Measurements from ENCODE around the gene TEX29. TPM values are rescaled to one million over a fixed set of nuclear protein-coding genes. Genes with fewer than 3 reads are reported as not detected.

Gene TEX29
- total RNA-seq, 1 donor from 2014 or later: 0.70 TPM

DNA sequence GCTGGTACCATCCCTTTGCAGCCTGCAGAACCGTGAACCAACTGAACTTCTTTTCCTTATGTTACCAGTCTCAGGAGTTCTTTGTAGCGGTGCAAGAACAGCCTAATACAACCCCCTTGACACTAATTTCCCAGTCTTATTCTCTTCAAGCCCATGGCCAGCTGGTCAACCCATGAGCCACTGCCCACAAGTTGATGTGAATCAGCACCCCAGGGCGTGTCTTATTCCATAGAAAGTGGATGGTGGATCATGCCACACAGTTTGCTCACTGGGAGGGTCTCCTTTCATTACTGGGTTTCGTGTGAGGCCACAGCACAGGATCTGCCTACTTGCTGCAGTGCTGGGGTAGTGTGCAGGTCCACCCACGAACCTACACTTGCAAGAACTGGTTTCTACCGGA, 27.0 kb downstream of the TEX29 start:
- TF ChIP-seq, protein P1, sequence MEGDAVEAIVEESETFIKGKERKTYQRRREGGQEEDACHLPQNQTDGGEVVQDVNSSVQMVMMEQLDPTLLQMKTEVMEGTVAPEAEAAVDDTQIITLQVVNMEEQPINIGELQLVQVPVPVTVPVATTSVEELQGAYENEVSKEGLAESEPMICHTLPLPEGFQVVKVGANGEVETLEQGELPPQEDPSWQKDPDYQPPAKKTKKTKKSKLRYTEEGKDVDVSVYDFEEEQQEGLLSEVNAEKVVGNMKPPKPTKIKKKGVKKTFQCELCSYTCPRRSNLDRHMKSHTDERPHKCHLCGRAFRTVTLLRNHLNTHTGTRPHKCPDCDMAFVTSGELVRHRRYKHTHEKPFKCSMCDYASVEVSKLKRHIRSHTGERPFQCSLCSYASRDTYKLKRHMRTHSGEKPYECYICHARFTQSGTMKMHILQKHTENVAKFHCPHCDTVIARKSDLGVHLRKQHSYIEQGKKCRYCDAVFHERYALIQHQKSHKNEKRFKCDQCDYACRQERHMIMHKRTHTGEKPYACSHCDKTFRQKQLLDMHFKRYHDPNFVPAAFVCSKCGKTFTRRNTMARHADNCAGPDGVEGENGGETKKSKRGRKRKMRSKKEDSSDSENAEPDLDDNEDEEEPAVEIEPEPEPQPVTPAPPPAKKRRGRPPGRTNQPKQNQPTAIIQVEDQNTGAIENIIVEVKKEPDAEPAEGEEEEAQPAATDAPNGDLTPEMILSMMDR (IDR thresholded peaks at IDR 0.05): no peak
- peaks cover 10% of the 10 kb centered on the region for H3K9me3 Mint-ChIP-seq (ENCODE audit: low read depth)
- no peaks in the 10 kb centered on the region for H3K4me1 Mint-ChIP-seq (ENCODE audit: low read depth)
- H3K4me3 Mint-ChIP-seq (ENCODE audit: unreplicated experiment): no peak overlapping the region
- no peaks in the 10 kb centered on the region for H3K27me3 Mint-ChIP-seq (ENCODE audit: low read depth)
- H3K27ac Mint-ChIP-seq (ENCODE audit: unreplicated experiment): no peak overlapping the region
- H3K36me3 Mint-ChIP-seq (ENCODE audit: low read depth): peaks cover 43% of the 10 kb centered on the region
- DNase-seq (ENCODE audit: low spot score): no peak

DNA sequence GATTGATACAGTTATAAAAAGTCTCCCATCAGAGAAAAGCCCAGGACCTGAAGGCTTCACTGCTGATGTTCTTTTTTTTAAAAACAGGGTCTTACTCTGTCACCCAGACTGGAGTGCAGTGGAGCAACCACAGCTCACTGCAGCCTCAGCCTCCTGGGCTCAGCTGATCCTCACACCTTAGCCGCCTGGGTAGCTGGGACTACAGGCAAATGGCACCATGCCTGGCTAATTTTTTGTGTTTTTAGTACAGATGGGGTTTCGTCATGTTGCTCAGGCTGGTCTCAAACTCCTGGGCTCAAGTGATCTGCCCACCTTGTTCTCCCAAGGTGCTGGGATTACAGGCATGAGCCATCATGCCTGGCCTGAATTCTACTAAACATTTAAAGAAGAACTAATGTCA, 33.1 kb downstream of the TEX29 start:
- peaks cover 28% of the 10 kb centered on the region for H3K36me3 Mint-ChIP-seq (ENCODE audit: low read depth)
- H3K4me1 Mint-ChIP-seq (ENCODE audit: low read depth): no peaks in the 10 kb centered on the region
- H3K9me3 Mint-ChIP-seq (ENCODE audit: low read depth): peaks cover 13% of the 10 kb centered on the region
- no peak overlapping the region for H3K27ac Mint-ChIP-seq (ENCODE audit: unreplicated experiment)
- DNase-seq (ENCODE audit: low spot score): no peak
- no peak overlapping the region for H3K4me3 Mint-ChIP-seq (ENCODE audit: unreplicated experiment)
- peaks cover 4% of the 10 kb centered on the region for H3K27me3 Mint-ChIP-seq (ENCODE audit: low read depth)
- TF ChIP-seq, protein P1 (IDR thresholded peaks at IDR 0.05): no peak

DNA sequence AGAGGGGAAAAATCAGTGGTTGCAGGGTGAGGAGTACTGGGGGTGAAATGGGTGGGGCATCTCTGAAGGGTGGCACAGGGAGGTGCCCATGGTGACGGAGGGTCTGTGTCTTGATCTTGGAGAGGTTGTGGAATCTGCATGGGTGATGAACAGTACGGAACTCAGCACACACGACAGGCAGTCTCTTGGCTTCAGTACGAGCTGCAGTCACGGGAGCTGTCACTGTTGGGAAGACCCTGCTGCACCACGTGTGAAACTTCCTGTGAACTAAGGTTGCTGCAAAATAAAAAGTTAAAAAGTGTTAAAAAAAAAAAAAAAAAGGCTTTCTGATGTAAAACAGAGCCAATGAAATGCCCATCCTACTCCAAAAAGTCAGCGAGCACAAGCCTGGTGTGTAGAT, 34.3 kb downstream of the TEX29 start:
- H3K27me3 Mint-ChIP-seq (ENCODE audit: low read depth): peaks cover 4% of the 10 kb centered on the region
- peaks cover 24% of the 10 kb centered on the region for H3K36me3 Mint-ChIP-seq (ENCODE audit: low read depth)
- no peak overlapping the region for H3K27ac Mint-ChIP-seq (ENCODE audit: unreplicated experiment)
- no peak overlapping the region for H3K4me3 Mint-ChIP-seq (ENCODE audit: unreplicated experiment)
- no peaks in the 10 kb centered on the region for H3K4me1 Mint-ChIP-seq (ENCODE audit: low read depth)
- H3K9me3 Mint-ChIP-seq (ENCODE audit: low read depth): peaks cover 13% of the 10 kb centered on the region
- TF ChIP-seq, protein P1 (IDR thresholded peaks at IDR 0.05): no peak
- DNase-seq (ENCODE audit: low spot score): no peak

DNA sequence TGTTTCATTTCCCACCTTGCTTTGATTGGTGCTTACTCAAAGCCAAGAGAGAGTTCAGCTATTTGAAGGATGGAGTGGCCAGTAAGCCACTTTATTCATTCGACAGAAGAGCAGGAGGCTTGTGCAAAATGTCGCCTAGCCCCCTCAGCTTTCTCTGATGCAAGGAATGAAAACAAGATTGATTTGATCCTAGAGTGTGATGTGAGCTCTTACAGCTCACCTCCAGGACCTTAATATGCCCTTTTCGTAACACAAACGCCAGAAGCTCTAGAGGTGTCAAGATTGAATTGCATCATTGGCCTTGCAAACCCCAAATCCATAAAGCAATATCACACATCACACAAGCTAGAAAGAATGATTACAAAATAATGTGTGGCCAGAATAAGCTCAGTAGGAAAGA, 36.4 kb downstream of the TEX29 start:
- Mint-ChIP-seq H3K36me3 (ENCODE audit: low read depth) (peaks cover 16% of the 10 kb centered on the region), H3K9me3 (ENCODE audit: low read depth) (peaks cover 10% of the 10 kb centered on the region), H3K27ac (ENCODE audit: unreplicated experiment) (no peak overlapping the region), H3K4me1 (ENCODE audit: low read depth) (no peaks in the 10 kb centered on the region), H3K27me3 (ENCODE audit: low read depth) (peaks cover 5% of the 10 kb centered on the region), H3K4me3 (ENCODE audit: unreplicated experiment) (no peak overlapping the region)
- TF ChIP-seq, protein P1 (IDR thresholded peaks at IDR 0.05): no peak
- no peak for DNase-seq (ENCODE audit: low spot score)

DNA sequence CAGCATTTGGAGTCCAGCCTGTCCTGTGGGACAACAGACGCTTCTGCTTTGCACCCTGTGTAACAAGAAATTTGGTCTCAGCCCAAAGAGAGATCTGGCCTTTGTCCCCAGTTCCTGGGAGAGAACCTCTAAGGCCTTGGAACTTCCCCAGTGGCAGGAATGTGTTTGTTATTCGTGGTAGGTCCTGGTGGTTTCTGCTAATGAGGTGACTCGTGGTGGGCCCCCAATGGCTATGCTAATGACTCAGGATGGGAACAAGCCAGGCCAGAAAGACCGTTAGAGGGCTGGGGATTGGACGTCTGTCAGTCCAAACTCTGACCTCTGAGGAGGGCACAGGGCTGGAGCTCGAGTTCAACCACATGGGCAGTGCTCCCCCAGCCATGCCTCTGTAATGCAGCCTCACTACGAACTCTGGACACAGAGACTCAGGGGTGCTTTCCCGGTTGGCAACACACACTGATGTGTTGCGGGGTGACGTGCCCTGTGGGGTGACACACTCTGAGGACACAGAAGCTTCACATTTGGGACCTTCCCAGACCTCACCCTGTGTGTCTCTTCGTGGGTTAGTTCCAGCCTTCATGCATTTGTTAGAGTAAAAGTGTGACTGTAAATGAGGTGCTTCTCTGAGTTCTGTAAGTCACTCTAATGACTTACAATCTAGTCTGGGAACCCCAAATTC, 38.9 kb downstream of the TEX29 start:
- no peak for DNase-seq (ENCODE audit: low spot score)
- H3K27me3 Mint-ChIP-seq (ENCODE audit: low read depth): peaks cover 28% of the 10 kb centered on the region
- H3K4me3 Mint-ChIP-seq (ENCODE audit: unreplicated experiment): no peak overlapping the region
- H3K27ac Mint-ChIP-seq (ENCODE audit: unreplicated experiment): no peak overlapping the region
- peaks cover 5% of the 10 kb centered on the region for H3K36me3 Mint-ChIP-seq (ENCODE audit: low read depth)
- H3K9me3 Mint-ChIP-seq (ENCODE audit: low read depth): no peaks in the 10 kb centered on the region
- TF ChIP-seq, protein P1 (IDR thresholded peaks at IDR 0.05): peak; percentile 27
- no peaks in the 10 kb centered on the region for H3K4me1 Mint-ChIP-seq (ENCODE audit: low read depth)
